GM19452 (cell line): Measurements from ENCODE around the gene BCL2.

Experiments used
- ATAC-seq: cut with Tn5 transposase; IDR thresholded peaks from one replicate; pipeline ENCODE4 v1.9.1; 2021; ENCODE audit not compliant: unreplicated experiment

The BCL2 gene

GRCh38 chr18:63098018-63098981 lies 221.3 kb downstream of the BCL2 start:
- ATAC-seq, result peak; percentile 71

DNA sequence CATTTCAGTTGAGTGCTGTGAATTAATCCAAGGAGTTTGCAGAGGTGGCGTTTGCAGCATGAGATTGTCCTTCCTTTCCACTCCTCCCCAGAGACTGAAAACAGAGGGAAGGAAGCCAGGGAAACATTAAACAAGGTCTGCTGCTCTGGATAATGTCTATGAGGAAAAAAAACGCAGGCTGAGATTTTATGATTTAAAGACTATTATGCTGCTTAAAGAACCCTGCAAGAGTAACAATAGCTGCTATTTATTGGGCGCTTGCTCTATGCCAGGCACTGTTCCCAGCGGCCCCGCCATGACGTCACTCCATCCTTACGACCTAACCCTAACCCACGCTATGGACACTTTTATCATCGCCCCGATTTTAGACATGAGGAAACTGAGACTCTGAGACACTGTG lies 222.4 kb downstream of the BCL2 start:
- no peak for ATAC-seq

GRCh38 chr18:63096327-63096874 lies 223.2 kb downstream of the BCL2 start:
- no peak for ATAC-seq

GRCh38 chr18:63095768-63096167 lies 223.8 kb downstream of the BCL2 start:
- ATAC-seq, result no peak

GRCh38 chr18:63091671-63092364 lies 227.8 kb downstream of the BCL2 start:
- ATAC-seq, result no peak

- ATAC-seq, result no peak
Observed at GRCh38 chr18:63090334-63090733, 229.2 kb downstream of the BCL2 start.

- ATAC-seq, result no peak
Observed at GRCh38 chr18:63089041-63089440, 230.5 kb downstream of the BCL2 start.

- no peak for ATAC-seq
Observed at GRCh38 chr18:63088262-63088661, 231.3 kb downstream of the BCL2 start.

DNA sequence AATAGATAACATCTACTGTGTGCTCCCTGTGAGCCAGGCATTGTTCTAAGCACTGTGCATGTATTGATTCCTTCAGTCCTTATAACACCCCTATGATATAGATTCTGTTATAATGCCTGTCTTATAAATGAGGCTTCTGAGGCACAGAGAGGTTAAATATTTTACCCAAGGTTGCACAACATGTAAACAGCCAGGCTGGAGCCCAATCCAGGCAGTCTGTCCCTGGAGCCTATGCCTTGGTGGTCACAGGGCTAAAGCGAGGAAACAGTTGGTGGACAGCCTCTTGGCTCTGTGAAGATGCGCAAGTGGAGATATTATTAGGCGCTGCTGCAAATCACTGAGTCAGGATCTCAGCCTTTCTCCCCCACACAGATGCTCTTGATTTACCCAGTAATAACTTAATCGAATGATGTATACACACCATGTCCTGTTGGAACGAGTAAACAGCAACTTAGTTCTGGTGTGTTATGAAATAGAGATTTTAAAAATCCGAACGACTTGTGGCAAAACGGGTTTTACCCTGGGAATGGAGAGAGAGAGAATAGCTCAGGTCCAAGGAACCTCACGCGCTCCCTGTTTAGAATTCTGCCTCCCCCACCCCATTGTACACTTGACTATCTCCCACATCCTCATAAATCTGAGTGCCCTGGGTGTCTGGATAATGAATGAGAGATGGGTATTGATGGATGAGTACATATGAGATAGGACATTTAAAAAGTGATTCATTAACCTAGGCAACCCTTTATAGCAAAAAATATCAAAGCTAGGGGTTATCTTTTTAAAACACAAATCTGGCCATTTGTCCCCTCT lies 231.9 kb downstream of the BCL2 start:
- no peak for ATAC-seq

DNA sequence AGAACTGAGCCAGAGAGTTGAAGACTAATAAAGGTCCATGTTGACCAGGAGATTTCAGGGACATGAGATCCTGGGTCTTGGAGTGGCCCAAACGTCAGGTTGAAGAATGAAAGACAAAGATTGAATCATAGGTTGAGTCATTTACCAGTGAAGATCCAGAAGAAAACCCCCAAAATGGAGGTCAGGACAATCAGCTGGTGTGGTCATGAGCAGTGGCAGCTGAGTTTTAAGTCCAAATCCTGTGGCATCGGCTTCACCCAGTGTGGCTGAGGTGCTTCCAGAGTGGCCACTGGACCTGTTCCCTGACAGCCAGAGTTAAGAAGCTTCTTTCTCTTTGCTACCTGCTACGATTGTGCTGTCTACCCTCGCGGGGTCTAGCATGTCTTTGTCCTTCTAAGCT lies 234.0 kb downstream of the BCL2 start:
- no peak for ATAC-seq

GRCh38 chr18:63084219-63084618 lies 235.3 kb downstream of the BCL2 start:
- ATAC-seq, result no peak

- ATAC-seq, result no peak
Observed at GRCh38 chr18:63083555-63083954, 236.0 kb downstream of the BCL2 start.

DNA sequence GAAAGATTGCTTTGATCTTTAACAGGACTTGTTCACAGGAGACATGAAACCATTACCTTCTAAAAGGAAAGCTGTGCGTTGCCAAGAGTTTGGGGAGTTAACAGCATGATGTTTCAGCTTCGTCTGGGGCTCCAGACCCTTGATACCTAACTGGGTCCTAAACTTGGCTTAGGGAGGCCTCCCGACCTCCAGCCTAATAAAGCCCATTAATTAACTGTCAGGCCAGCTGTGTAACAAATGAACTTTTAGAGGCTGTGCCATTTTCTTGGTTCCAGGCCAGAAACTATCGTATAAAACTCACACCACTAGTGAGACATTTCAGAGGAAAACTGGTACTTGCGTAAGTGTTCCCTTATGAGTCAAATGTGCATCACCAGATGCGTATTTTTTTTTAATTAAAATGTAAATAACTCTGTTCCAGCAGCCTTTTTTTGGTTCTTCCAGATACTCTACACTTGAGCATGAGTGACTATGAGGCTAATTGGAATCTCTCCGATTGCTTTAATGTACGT lies 236.5 kb downstream of the BCL2 start:
- no peak for ATAC-seq

DNA sequence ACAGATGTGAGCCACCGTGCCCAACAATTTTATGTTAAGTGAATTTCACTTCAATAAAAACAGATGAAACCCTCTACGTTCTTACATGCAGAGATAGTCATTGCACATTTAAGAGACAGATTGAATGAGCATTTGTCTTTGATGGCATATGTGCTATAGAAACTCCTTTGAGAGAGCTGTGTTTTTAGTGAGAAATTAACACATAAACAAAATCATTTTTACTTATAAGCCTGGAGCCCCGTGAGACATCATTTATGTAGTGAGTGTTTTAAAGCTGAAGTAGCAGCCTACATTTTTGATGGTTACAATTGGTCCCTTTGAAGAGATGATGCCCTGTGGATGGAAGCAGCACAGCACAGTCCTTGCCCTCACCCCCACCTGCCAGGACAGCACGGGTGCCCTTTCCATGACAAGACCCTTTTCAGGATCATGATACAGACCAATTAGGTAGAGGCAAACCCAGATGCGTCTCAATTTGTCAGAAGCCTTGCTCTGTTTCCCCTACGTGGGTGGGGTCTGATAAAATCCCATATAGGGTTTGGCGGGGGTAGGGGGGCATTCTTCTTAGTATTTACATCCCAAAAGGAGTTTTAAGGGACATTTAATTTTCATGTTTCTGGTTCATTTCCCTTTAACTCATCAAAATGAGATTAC lies 237.1 kb downstream of the BCL2 start:
- ATAC-seq, result no peak

GRCh38 chr18:63079114-63079513 lies 240.5 kb downstream of the BCL2 start:
- ATAC-seq, result peak; percentile 48

DNA sequence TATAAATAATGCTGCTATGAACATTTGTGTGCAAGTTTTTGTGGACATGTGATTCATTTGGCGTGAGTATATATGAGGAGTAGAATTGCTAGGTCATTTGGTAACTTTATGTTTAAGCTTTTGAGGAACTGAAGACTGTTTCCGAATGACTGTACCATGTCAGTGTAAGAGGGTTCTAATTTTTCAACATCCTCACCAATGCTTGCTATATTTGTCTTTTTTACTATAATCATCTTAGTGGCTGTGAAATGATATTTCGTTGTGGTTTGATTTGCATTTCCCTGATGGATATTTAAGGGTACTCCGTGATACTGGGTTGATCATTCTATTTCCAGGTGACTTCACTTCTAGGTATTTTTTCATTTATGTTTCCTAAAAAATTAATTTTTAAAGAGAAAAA lies 241.1 kb downstream of the BCL2 start:
- peak; percentile 79 for ATAC-seq

- ATAC-seq, result no peak
Observed at GRCh38 chr18:63074981-63075404, 244.6 kb downstream of the BCL2 start.

DNA sequence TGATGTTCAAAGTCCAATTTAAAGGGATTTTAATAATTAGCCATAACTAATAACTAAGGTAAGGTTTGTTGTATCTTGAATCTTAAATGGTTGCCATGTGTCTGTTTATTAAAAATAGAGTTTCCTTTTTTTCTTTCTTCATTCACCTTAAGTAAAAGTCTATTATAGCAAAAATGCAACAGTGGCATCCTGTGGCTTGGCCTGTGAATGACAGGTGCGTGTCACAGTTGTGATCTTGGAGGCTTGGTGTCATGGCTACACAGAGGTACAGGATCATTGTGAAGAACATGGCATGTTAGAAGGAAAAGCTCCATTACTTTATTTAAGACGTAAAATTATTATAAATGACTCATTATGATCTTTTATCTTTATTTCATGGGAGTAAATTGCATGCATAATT lies 246.1 kb downstream of the BCL2 start:
- ATAC-seq, result peak; percentile 51
